NT2/D1 (cell line): ENCODE measurements around the gene C10orf95.

ENCODE experiments used
- YY1 ChIP-seq: IDR thresholded peaks from 2 replicates; pipeline ENCODE4 v1.6.1; 2011; ENCODE audit not compliant: insufficient read length, insufficient read depth
- ZNF274 ChIP-seq: IDR thresholded peaks from 2 replicates; pipeline ENCODE4 v1.6.1; 2011; ENCODE audit warnings: mild to moderate bottlenecking, low read depth, low read length

- TF ChIP-seq ZNF274, result no peak
- TF ChIP-seq YY1, result no peak
These were observed 16.8 kb downstream of the C10orf95 start for GRCh38 chr10:102434394-102435132.
